K562 (cell line): ENCODE results near the gene UNC13A. TPM values are rescaled to one million over a fixed set of nuclear protein-coding genes. Genes with fewer than 3 reads are reported as not detected.

Source experiments
- CBFA2T2 ChIP-seq: fragments of 450-650 bp; conservative IDR thresholded peaks from 2 replicates; pipeline ENCODE4 v1.6.1; 2017; ENCODE audit warnings: mild to moderate bottlenecking
- CBFB ChIP-seq: sonication (generic); formaldehyde crosslinking; IDR thresholded peaks from 2 replicates; pipeline ENCODE4 v1.4.0; 2020; ENCODE audit warnings: mild to moderate bottlenecking, missing genetic modification reagents
- EZH2 ChIP-seq: IDR thresholded peaks from 2 replicates; pipeline ENCODE4 v1.6.1; 2012; ENCODE audit warnings: low read depth, mild to moderate bottlenecking, inconsistent platforms, low read length, borderline replicate concordance
- HDAC1 ChIP-seq, 2 experiments: fragments of 450-650 bp; IDR thresholded peaks; 2 replicates each; pipeline ENCODE4 v1.6.1; 2016 to 2017; ENCODE audit warnings: inconsistent platforms in 1 of 2, mild to moderate bottlenecking in 1 of 2, moderate library complexity in 1 of 2
- IFI16 ChIP-seq: fragments of 250-450 bp; sonication (Bioruptor Pico); IDR thresholded peaks from 2 replicates; pipeline ENCODE4 v2.1.2; 2022; ENCODE audit warnings: mild to moderate bottlenecking, inconsistent platforms
- MIER1 ChIP-seq: fragments of 450-650 bp; IDR thresholded peaks from 2 replicates; pipeline ENCODE4 v1.6.1; 2016; ENCODE audit warnings: antibody characterized with exemption, mild to moderate bottlenecking, low read depth
- NFIC ChIP-seq: fragments of 450-650 bp; IDR thresholded peaks from 2 replicates; pipeline ENCODE4 v1.6.1; 2017; ENCODE audit warnings: mild to moderate bottlenecking, inconsistent platforms
- PTBP1 ChIP-seq: fragments of 200-400 bp; formaldehyde crosslinking; IDR thresholded peaks from 2 replicates; pipeline ENCODE4 v1.6.1; 2017; ENCODE audit warnings: low read depth, low read length
- PTRF ChIP-seq: fragments of 450-650 bp; IDR thresholded peaks from 2 replicates; pipeline ENCODE4 v1.6.1; 2016; ENCODE audit warnings: mild to moderate bottlenecking, missing genetic modification characterization, missing compliant biosample characterization
- RBM25 ChIP-seq: fragments of 200-400 bp; formaldehyde crosslinking; IDR thresholded peaks from 2 replicates; pipeline ENCODE4 v1.6.1; 2018; ENCODE audit warnings: low read length, low read depth, moderate library complexity; ENCODE audit not compliant: severe bottlenecking
- ZNF212 ChIP-seq: fragments of 450-650 bp; formaldehyde crosslinking; IDR thresholded peaks from 2 replicates; pipeline ENCODE4 v1.4.0; 2020; ENCODE audit warnings: mild to moderate bottlenecking
- ZNF239 ChIP-seq: fragments of 250-450 bp; sonication (Bioruptor Pico); IDR thresholded peaks from 2 replicates; pipeline ENCODE4 v1.4.0; 2020; ENCODE audit warnings: mild to moderate bottlenecking
- ZNF274 ChIP-seq: IDR thresholded peaks from 2 replicates; pipeline ENCODE4 v1.6.1; 2011; ENCODE audit warnings: low read depth, mild to moderate bottlenecking, low read length, moderate library complexity, borderline replicate concordance
- ZNF778 ChIP-seq: fragments of 450-650 bp; formaldehyde crosslinking; IDR thresholded peaks from 2 replicates; pipeline ENCODE4 v1.4.0; 2020; ENCODE audit warnings: mild to moderate bottlenecking, moderate library complexity
- polyA plus RNA-seq, 8 experiments: library from polyadenylated mRNA; depleted of rRNA in 4 of 8; stranded (reverse) in 5 of 8; unstranded in 3 of 8; fragments of >200 nt; fragmentation: Nextera tagmentation in 2 of 8; fragmentation: Illumina TruSeq in 1 of 8; extraction: Ambion mirVana in 2 of 8; extraction: Trizol in 1 of 8; gene quantifications; 2 replicates each; pipeline versions ENCODE4 v1.2.1 to v1.2.3, GENCODE V29; 2011 to 2014; ENCODE audit warnings: inconsistent platforms in 1 of 8, missing spikeins in 1 of 8
- total RNA-seq, 7 experiments: library from RNA; depleted of rRNA in 6 of 7; stranded (reverse); fragments of >200 nt in 6 of 7; fragmentation: Illumina TruSeq in 2 of 7; extraction: Trizol in 2 of 7; gene quantifications; 2 replicates each; pipeline versions ENCODE4 v1.2.1 to v1.2.3, GENCODE V29; 2011 to 2021; ENCODE audit warnings: low replicate concordance in 1 of 7
- TF ChIP-seq, protein P1 (sequence below), 3 experiments: IDR thresholded peaks in 2 of 3; conservative IDR thresholded peaks in 1 of 3; 2 replicates each; pipeline ENCODE4 v1.5.1; 2011 to 2012; ENCODE audit warnings: low read length in 3 of 3, mild to moderate bottlenecking in 3 of 3, control low read depth in 2 of 3, improper control_type of control experiment in 1 of 3, inconsistent platforms in 1 of 3, low read depth in 1 of 3, mixed read lengths in 1 of 3, moderate library complexity in 1 of 3; ENCODE audit not compliant: insufficient read depth in 2 of 3
- TF ChIP-seq, protein P2 (sequence below): fragments of 450-650 bp; formaldehyde crosslinking; IDR thresholded peaks from 2 replicates; pipeline ENCODE4 v1.4.0; 2020; ENCODE audit warnings: mild to moderate bottlenecking, mixed read lengths
- TF ChIP-seq, protein P3 (sequence below): sonication (generic); formaldehyde crosslinking; IDR thresholded peaks from 2 replicates; pipeline ENCODE4 v1.4.0; 2020; ENCODE audit warnings: mild to moderate bottlenecking, missing genetic modification reagents

The UNC13A gene
- total and polyA plus RNA-seq, 9 of the 15 experiments (the other 6 are each of a cell fraction or from before 2014, with no cell fraction given), result 0.03 to 1.0 (median 0.25) TPM

DNA sequence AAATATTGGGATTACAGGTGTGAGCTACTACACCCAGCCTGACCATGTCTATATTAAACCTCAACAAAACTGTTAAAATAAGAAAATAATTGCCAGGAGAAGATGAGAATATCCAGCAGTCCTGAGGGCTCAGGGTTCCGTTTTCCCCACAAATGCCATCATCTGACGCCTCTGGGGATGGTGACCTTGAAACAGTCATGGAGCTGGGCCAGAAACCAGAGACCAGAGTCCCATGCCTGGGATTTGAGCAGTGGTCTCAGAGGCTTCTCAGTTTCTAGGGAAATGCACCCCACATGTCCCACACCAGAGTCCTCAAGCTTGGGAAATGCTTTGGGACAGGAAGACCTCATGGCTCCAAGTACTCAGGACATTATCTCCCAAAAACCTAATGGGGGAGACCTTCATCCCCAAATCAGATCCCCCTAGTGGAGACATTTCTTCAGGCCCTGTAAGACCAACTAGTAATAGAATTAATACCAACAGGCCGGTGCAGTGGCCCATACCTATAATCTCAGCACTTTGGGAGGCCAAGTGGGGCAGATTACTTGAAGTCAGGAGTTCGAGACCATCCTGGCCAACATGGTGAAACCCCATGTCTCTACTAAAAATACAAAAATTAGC is 28.3 kb upstream of the UNC13A start (continued):
- TF ChIP-seq RBM25 (peak; percentile 7), CBFB (CRISPR knock-in tag) (no peak), EZH2 (no peak), MIER1 (peak; percentile 90), HDAC1 (IDR thresholded peaks at IDR 0.05) (no peak), PTRF (no peak), ZNF274 (no peak), CBFA2T2 (no peak), IFI16 (no peak), NFIC (peak; percentile 57), ZNF778 (CRISPR knock-in tag) (no peak), ZNF239 (CRISPR knock-in tag) (no peak), ZNF212 (CRISPR knock-in tag) (no peak), PTBP1 (0 out of 2 replicates have a peak, but pooled peaks have one; percentile 80)
- TF ChIP-seq, protein P1, sequence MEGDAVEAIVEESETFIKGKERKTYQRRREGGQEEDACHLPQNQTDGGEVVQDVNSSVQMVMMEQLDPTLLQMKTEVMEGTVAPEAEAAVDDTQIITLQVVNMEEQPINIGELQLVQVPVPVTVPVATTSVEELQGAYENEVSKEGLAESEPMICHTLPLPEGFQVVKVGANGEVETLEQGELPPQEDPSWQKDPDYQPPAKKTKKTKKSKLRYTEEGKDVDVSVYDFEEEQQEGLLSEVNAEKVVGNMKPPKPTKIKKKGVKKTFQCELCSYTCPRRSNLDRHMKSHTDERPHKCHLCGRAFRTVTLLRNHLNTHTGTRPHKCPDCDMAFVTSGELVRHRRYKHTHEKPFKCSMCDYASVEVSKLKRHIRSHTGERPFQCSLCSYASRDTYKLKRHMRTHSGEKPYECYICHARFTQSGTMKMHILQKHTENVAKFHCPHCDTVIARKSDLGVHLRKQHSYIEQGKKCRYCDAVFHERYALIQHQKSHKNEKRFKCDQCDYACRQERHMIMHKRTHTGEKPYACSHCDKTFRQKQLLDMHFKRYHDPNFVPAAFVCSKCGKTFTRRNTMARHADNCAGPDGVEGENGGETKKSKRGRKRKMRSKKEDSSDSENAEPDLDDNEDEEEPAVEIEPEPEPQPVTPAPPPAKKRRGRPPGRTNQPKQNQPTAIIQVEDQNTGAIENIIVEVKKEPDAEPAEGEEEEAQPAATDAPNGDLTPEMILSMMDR (IDR thresholded peaks at IDR 0.05 in 2 of 3, conservative IDR thresholded peaks at IDR 0.05 in 1 of 3; ENCODE audit: insufficient read depth in 2 of 3, low read depth in 1 of 3, low read length in 3 of 3), result peak; percentile 28 to 38 (median 31); a peak in 3 of 6 replicates
- TF ChIP-seq, protein P2, sequence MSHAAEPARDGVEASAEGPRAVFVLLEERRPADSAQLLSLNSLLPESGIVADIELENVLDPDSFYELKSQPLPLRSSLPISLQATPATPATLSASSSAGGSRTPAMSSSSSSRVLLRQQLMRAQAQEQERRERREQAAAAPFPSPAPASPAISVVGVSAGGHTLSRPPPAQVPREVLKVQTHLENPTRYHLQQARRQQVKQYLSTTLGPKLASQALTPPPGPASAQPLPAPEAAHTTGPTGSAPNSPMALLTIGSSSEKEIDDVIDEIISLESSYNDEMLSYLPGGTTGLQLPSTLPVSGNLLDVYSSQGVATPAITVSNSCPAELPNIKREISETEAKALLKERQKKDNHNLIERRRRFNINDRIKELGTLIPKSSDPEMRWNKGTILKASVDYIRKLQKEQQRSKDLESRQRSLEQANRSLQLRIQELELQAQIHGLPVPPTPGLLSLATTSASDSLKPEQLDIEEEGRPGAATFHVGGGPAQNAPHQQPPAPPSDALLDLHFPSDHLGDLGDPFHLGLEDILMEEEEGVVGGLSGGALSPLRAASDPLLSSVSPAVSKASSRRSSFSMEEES (CRISPR knock-in tag), result no peak
- TF ChIP-seq, protein P3, sequence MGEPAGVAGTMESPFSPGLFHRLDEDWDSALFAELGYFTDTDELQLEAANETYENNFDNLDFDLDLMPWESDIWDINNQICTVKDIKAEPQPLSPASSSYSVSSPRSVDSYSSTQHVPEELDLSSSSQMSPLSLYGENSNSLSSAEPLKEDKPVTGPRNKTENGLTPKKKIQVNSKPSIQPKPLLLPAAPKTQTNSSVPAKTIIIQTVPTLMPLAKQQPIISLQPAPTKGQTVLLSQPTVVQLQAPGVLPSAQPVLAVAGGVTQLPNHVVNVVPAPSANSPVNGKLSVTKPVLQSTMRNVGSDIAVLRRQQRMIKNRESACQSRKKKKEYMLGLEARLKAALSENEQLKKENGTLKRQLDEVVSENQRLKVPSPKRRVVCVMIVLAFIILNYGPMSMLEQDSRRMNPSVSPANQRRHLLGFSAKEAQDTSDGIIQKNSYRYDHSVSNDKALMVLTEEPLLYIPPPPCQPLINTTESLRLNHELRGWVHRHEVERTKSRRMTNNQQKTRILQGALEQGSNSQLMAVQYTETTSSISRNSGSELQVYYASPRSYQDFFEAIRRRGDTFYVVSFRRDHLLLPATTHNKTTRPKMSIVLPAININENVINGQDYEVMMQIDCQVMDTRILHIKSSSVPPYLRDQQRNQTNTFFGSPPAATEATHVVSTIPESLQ, result no peak
